Iris pigment epithelial cell (primary cell): ENCODE measurements around the gene NME3.

ENCODE experiments used
- DNase-seq: peaks from one replicate; pipeline ENCODE4 v3.0.0-alpha.2; 2011; ENCODE audit warnings: low read depth

NME3 gene

GRCh38 chr16:1726661-1727502 lies 44.5 kb downstream of the NME3 start:
- no peak for DNase-seq

- DNase-seq: no peak
Measured at GRCh38 chr16:1724491-1724890, 46.9 kb downstream of the NME3 start.

- DNase-seq: peak; percentile 32
Measured at GRCh38 chr16:1723450-1724147, 47.7 kb downstream of the NME3 start.

- DNase-seq: no peak
Measured at GRCh38 chr16:1721372-1721771, 50.0 kb downstream of the NME3 start.
